B cell (primary cell): ENCODE results near the gene OR6B3. TPM values are rescaled to one million over a fixed set of nuclear protein-coding genes. Genes with fewer than 3 reads are reported as not detected.
A peak's percentile ranks its signal among the peaks of the same experiment; 100 is the strongest.

Experiments used
- ATAC-seq: fragments of 200-7000 bp; cut with Tn5 transposase; one replicate; pipeline ENCODE4 v1.10.0; 2021; ENCODE audit warnings: low read depth, mild to moderate bottlenecking, moderate number of reproducible peaks, moderate library complexity
- CTCF ChIA-PET: fragments of 350-600 bp; sonication (Branson Sonifier 250); formaldehyde crosslinking; loops from one replicate; lab custom pipeline; 2021; ENCODE audit warnings: antibody characterized with exemption, inconsistent platforms; lab: Charles Lee
- POLR2A ChIA-PET: fragments of 350-600 bp; sonication (Branson Sonifier 250); formaldehyde crosslinking; loops from one replicate; lab custom pipeline; 2021; ENCODE audit warnings: antibody characterized with exemption; lab: Charles Lee
- DNase-seq: peaks from one replicate; pipeline ENCODE4 v3.0.0; 2013
- H2AFZ ChIP-seq: 2 replicates; pipeline ENCODE4 v1.6.1; 2012; ENCODE audit warnings: mild to moderate bottlenecking, low read depth, low read length; ENCODE audit not compliant: insufficient read depth, poor library complexity, severe bottlenecking
- H3K27ac ChIP-seq, 2 donors: 1 replicate in 1 of 2; 2 replicates in 1 of 2; pipeline ENCODE4 v1.5.1; 2012 to 2013; ENCODE audit warnings: low read length in 2 of 2, mild to moderate bottlenecking in 2 of 2, moderate library complexity in 1 of 2
- H3K27me3 ChIP-seq, 4 experiments: fragments of 200-600 bp in 1 of 4; sonication (generic) in 1 of 4; replicated peaks in 1 of 4; 1 replicate in 2 of 4; 2 replicates in 2 of 4; pipeline versions ENCODE4 v1.6.1 to v1.7.0; 2013 to 2016; ENCODE audit warnings: low read length in 3 of 4, mild to moderate bottlenecking in 2 of 4, mixed read lengths in 1 of 4, moderate library complexity in 1 of 4; ENCODE audit not compliant: insufficient read depth in 4 of 4, control insufficient read depth in 3 of 4; ENCODE audit errors: control extremely low read depth in 1 of 4
- H3K36me3 ChIP-seq, 2 experiments: replicated peaks in 1 of 2; 1 replicate in 1 of 2; 2 replicates in 1 of 2; pipeline versions ENCODE4 v1.6.1 to v1.7.1; 2013; ENCODE audit warnings: low read length in 1 of 2; ENCODE audit not compliant: insufficient read depth in 2 of 2, control insufficient read depth in 1 of 2; ENCODE audit errors: control extremely low read depth in 1 of 2, extremely low read depth in 1 of 2
- H3K4me1 ChIP-seq, 2 donors: fragments of 200-600 bp in 1 of 2; sonication (generic) in 1 of 2; 1 replicate in 1 of 2; 2 replicates in 1 of 2; pipeline versions ENCODE4 v1.5.1 to v1.6.1; 2013 to 2017; ENCODE audit warnings: low read length in 2 of 2; ENCODE audit not compliant: control insufficient read depth in 2 of 2, insufficient read depth in 2 of 2
- H3K4me2 ChIP-seq: replicated peaks from 2 replicates; pipeline ENCODE3; 2012; ENCODE audit warnings: mild to moderate bottlenecking, low read depth, low read length; ENCODE audit not compliant: poor library complexity, severe bottlenecking
- H3K4me3 ChIP-seq, 5 experiments: fragments of 200-600 bp in 1 of 5; sonication (generic) in 1 of 5; 1 replicate in 3 of 5; 2 replicates in 2 of 5; pipeline versions ENCODE4 v1.5.1 to v1.7.0; 2011 to 2016; ENCODE audit warnings: low read length in 4 of 5, mild to moderate bottlenecking in 4 of 5, low read depth in 2 of 5, control low read depth in 1 of 5, moderate library complexity in 1 of 5; ENCODE audit not compliant: insufficient read depth in 1 of 5; ENCODE audit errors: control extremely low read depth in 1 of 5, extremely low read depth in 1 of 5
- H3K79me2 ChIP-seq: fragments of 200-600 bp; sonication (generic); one replicate; pipeline ENCODE4 v1.6.0; 2016; ENCODE audit warnings: low read length; ENCODE audit not compliant: control insufficient read depth, insufficient read depth
- H3K9ac ChIP-seq: fragments of 200-600 bp; sonication (generic); 2 replicates; pipeline ENCODE4 v1.6.1; 2017; ENCODE audit warnings: mild to moderate bottlenecking, low read length, moderate library complexity
- H3K9me3 ChIP-seq, 3 donors: one replicate each; pipeline versions ENCODE4 v1.6.1 to v1.7.1; 2013; ENCODE audit warnings: low read length in 2 of 3; ENCODE audit not compliant: control insufficient read depth in 2 of 3, insufficient read depth in 1 of 3; ENCODE audit errors: control extremely low read depth in 1 of 3
- H4K20me1 ChIP-seq: 2 replicates; pipeline ENCODE4 v1.6.0; 2012; ENCODE audit warnings: mild to moderate bottlenecking, low read length; ENCODE audit not compliant: insufficient read depth, control insufficient read depth, poor library complexity, severe bottlenecking
- H3K27ac Mint-ChIP-seq: one replicate; pipeline ENCODE4 v1.8.0; 2021; ENCODE audit warnings: mixed read lengths
- H3K27me3 Mint-ChIP-seq: one replicate; pipeline ENCODE4 v1.8.0; 2021; ENCODE audit warnings: mixed read lengths
- H3K4me1 Mint-ChIP-seq: one replicate; pipeline ENCODE4 v1.8.0; 2021; ENCODE audit warnings: mixed read lengths
- H3K4me3 Mint-ChIP-seq: one replicate; pipeline ENCODE4 v1.8.0; 2021; ENCODE audit warnings: mixed read lengths
- H3K9me3 Mint-ChIP-seq: one replicate; pipeline ENCODE4 v1.8.0; 2022; ENCODE audit warnings: mixed read lengths; ENCODE audit not compliant: insufficient read depth
- CTCF ChIP-seq: fragments of 200-600 bp; IDR thresholded peaks from one replicate; pipeline ENCODE4 v1.8.0; 2022; ENCODE audit warnings: antibody characterized with exemption, mild to moderate bottlenecking
- EZH2 ChIP-seq: IDR thresholded peaks from 2 replicates; pipeline ENCODE4 v1.6.1; 2012; ENCODE audit warnings: borderline replicate concordance, low read depth, mild to moderate bottlenecking, moderate library complexity, low read length; ENCODE audit not compliant: insufficient read depth, poor library complexity, severe bottlenecking
- WGBS: methylation state at CpG from one replicate; pipeline ENCODE4 v1.1.5; 2013; ENCODE audit warnings: missing lambda C conversion rate; ENCODE audit not compliant: insufficient coverage; 5-methylcytosine and 5-hydroxymethylcytosine counted together
- intact Hi-C: fragments of 100-400 bp; cut with micrococcal nuclease; formaldehyde crosslinking; loops from one replicate; pipeline ENCODE4 v1.10.0; 2022
- polyA plus RNA-seq: library from polyadenylated mRNA; depleted of rRNA; stranded (reverse); fragments of >200 nt; gene quantifications from 2 replicates; pipeline ENCODE4 v1.2.3, GENCODE V29; 2012
- total RNA-seq, 2 donors: library from RNA; stranded (reverse); fragments of 120-200 nt in 1 of 2; gene quantifications; 1 replicate in 1 of 2; 2 replicates in 1 of 2; pipeline versions ENCODE4 v1.2.3 to v1.2.4, GENCODE V29; 2013 to 2022

OR6B3 gene
- total and polyA plus RNA-seq, 2 donors (not counting 1 experiment from before 2014, with no cell fraction given), result not detected

- CTCF ChIA-PET, result interaction anchor here (0.9 kb wide), 1 partner anchor 120 kb away, joined by 5 read pairs; no protein-coding TSS in a partner anchor
- H3K27me3 Mint-ChIP-seq, result no peaks in the 10 kb centered on the region
- Histone ChIP-seq H4K20me1 (peaks cover 14% of the 10 kb centered on the region), H3K36me3 (peaks cover 2 to 24% of the 10 kb centered on the region in 2 experiments), H3K4me2 (peak overlapping the region; percentile 87), H3K9me3 (peaks cover 0 to 4% (median 0%) of the 10 kb centered on the region in 3 donors), H3K27me3 (no peaks in the 10 kb centered on the region), H3K4me1 (peaks cover 11 to 15% of the 10 kb centered on the region in 2 donors), H2AFZ (no peak overlapping the region), H3K4me3 (peak overlapping the region in 1 of 5 experiments; percentile 100), H3K27ac (no peak overlapping the region), H3K79me2 (peaks cover 60% of the 10 kb centered on the region), H3K9ac (peak overlapping the region; percentile 95)
- DNase-seq, result no peak
- H3K4me3 Mint-ChIP-seq, result peak overlapping the region; percentile 95
- H3K9me3 Mint-ChIP-seq, result no peaks in the 10 kb centered on the region
- intact Hi-C loops, result loop anchor here (10.0 kb wide), 2 partner anchors 411 to 1599 kb away; partner anchors contain the start of genes ASB1 and GPC1
- TF ChIP-seq CTCF (no peak), EZH2 (no peak)
- H3K27ac Mint-ChIP-seq, result peak overlapping the region; percentile 61
- no peak for ATAC-seq
- 79% methylated on average over 5 of the region's 9 CpGs for WGBS
- POLR2A ChIA-PET, result no interaction called here
- peaks cover 19% of the 10 kb centered on the region for H3K4me1 Mint-ChIP-seq
These were observed 29.5 kb downstream of the OR6B3 start for GRCh38 chr2:240023792-240024191.

DNA sequence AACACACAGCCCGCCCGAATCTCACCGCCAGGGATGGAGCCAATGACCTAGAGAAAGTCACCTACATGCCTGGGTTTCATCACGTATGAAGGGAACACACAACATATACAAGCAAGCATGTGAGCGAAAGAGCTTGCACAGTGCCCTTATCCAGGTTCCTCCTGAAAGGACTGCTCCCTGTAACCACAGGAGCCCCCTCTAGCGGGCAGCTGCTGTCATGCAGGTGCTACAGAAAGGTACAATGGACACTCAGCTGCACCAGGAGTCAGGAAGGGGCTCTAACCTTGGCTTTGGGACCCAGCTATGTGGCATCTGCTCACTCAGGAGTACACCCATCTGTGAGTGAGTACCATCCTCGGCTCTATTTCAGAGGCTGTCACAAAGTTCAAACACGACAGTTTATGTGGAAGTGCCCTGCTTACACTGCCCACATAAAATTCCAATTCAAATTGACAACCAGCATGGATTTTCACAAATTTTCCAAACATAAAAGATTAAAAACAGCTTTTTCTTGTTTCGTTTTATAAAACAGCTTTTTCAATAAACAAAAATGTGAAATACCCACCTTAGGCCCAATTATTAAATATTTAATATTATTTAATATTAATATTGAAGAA is 31.7 kb downstream of the OR6B3 start:
- no peak for ATAC-seq
- no peaks in the 10 kb centered on the region for H3K27me3 ChIP-seq
- no peak overlapping the region for H3K4me2 ChIP-seq
- Mint-ChIP-seq H3K27me3 (no peaks in the 10 kb centered on the region), H3K4me1 (peaks cover 19% of the 10 kb centered on the region), H3K4me3 (no peak overlapping the region), H3K27ac (no peak overlapping the region), H3K9me3 (no peaks in the 10 kb centered on the region)
- H2AFZ ChIP-seq, result no peak overlapping the region
- peaks cover 0 to 4% (median 0%) of the 10 kb centered on the region in 3 donors for H3K9me3 ChIP-seq
- intact Hi-C loops, result loop anchor here (10.0 kb wide), 2 partner anchors 413 to 1597 kb away; partner anchors contain the start of genes ASB1 and GPC1
- 84% methylated on average over 8 of the region's 9 CpGs for WGBS
- CTCF ChIA-PET, result interaction anchor here (1.2 to 1.8 kb wide), 5 partner anchors 11 to 878 kb away, joined by 3 to 8 read pairs (median 3); no protein-coding TSS in a partner anchor
- POLR2A ChIA-PET, result no interaction called here
- H3K36me3 ChIP-seq, result peaks cover 2 to 46% of the 10 kb centered on the region in 2 experiments
- TF ChIP-seq EZH2 (no peak), CTCF (peak; percentile 84)
- H4K20me1 ChIP-seq, result peaks cover 30% of the 10 kb centered on the region
- peak; percentile 67 for DNase-seq
- no peak overlapping the region for H3K9ac ChIP-seq
- H3K79me2 ChIP-seq, result peaks cover 60% of the 10 kb centered on the region
- no peak overlapping the region for H3K27ac ChIP-seq
- no peak overlapping the region for H3K4me3 ChIP-seq
- peaks cover 11 to 15% of the 10 kb centered on the region in 2 donors for H3K4me1 ChIP-seq
